Raji (cell line): ENCODE measurements around the gene TMED1.

ENCODE experiments used
- POLR2A ChIP-seq: IDR thresholded peaks from 2 replicates; pipeline ENCODE4 v1.6.1; 2011; ENCODE audit warnings: low read depth, low read length, control low read depth; ENCODE audit not compliant: insufficient read depth

Gene TMED1

GRCh38 chr19:10846500-10847202 lies 10.6 kb upstream of the TMED1 start:
- TF ChIP-seq POLR2A = no peak

GRCh38 chr19:10842788-10843187 lies 6.8 kb upstream of the TMED1 start:
- TF ChIP-seq POLR2A = no peak

DNA sequence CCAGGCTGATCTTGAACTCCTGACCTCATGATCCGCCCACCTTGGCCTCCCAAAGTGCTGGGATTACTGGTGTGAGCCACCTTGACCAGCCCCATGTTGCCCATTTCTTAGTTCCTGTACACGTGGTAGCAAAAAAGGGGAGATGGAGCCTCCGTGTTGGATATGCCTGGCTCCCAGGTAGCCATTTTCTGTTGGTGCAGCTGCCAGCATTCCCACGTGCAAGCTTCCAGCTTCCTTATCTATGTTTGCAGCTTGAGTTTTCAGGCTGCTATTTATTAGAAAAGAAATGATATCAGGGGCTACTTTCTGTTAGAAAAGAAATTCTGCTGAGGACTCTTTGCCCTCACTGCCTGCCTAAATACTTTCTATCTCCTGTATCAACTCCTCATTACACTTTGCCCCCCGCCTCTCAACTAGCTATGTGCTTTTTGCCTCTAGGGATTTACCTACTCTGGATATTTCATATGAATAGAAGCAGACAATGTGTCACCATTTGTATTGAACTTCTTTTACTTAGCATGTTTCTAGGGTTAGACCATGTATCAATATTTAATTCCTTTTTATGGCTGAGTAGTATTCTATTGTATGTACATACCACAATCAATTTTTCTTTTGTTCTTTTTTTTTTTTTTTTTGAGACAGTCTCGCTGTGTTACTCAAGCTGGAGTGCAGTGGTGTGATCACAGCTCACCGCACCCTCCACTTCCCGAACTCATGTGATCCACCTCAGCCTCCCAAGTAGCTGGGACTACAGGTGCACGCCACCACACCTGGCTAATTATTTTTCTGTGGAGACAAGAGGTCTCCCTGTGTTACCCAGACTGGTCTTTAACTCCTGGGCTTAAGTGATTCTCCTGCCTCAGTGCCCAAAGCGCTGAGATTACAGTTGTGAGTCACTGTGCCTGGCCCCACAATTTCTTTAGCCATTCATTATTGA lies 3.4 kb upstream of the TMED1 start:
- TF ChIP-seq POLR2A = no peak

GRCh38 chr19:10838377-10838776 lies 2.4 kb upstream of the TMED1 start:
- TF ChIP-seq POLR2A = peak; percentile 25; the same call in 1 of the 2 replicates

GRCh38 chr19:10836479-10837330 lies 693 bp upstream of the TMED1 start:
- no peak for TF ChIP-seq POLR2A

- TF ChIP-seq POLR2A = no peak
These were observed 791 bp downstream of the TMED1 start for GRCh38 chr19:10835089-10835753.

DNA sequence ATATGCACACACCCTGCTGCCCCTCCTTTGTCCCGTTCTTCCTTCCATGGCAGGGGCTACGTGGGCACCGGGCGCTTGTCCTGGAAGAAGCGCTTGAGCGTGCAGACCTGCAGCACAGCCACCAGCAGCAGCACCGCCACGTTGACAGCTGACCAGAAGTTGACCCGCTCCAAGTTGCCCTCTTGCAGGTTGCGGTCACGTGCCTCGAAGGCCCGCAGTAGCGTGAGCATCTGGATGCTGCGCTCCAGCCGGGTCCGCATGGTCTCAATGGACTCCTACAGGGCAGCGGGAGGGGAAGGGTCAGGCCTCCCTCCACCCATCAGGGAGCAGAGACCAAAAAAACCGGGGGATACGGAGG lies 3.1 kb downstream of the TMED1 start:
- no peak for TF ChIP-seq POLR2A

DNA sequence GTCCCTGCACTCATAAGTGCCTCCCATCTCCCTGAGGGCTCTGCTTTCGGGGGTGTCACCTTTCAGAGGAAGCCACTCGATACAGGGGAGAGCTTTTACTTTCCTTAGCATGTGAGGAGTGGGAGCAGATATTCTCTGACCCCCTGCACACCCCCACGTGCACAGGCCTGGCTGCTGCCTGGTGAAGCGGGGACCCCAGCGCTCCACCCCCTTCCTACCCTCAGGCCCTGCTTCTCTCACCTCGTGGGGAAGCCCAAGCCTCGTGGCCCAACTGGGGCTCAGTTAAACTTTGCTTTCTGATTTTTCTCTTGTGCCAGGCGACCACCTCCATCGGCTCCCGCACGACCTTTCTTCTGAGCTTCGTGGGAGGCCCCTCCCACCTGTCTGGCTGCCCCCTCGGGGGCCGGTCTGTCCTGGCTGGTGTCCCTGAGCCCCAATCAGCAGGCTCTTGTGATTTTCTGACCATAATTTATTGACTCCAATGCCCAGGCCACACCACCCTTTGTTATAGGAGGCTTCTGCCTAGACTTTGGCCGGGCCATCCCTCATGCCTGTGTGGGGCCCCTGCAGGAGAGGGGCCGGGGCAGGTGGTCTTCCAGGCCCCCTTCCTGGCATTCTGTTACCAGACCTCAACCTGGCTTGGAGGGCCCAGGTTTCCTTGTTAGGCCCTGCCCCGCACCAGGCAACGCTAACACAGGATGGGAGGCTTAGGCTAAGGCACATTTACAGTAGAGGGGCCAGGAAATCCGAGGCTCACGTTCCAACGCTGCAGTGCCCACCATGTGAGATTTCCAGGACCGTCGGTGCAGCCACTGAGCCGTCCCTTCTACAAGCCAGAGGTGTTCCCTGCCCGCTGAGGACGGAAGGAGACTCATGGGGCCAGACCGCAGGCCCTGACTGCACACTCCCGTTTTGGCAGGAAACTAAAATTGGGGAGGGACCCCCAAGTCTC lies 3.7 kb downstream of the TMED1 start:
- no peak for TF ChIP-seq POLR2A

DNA sequence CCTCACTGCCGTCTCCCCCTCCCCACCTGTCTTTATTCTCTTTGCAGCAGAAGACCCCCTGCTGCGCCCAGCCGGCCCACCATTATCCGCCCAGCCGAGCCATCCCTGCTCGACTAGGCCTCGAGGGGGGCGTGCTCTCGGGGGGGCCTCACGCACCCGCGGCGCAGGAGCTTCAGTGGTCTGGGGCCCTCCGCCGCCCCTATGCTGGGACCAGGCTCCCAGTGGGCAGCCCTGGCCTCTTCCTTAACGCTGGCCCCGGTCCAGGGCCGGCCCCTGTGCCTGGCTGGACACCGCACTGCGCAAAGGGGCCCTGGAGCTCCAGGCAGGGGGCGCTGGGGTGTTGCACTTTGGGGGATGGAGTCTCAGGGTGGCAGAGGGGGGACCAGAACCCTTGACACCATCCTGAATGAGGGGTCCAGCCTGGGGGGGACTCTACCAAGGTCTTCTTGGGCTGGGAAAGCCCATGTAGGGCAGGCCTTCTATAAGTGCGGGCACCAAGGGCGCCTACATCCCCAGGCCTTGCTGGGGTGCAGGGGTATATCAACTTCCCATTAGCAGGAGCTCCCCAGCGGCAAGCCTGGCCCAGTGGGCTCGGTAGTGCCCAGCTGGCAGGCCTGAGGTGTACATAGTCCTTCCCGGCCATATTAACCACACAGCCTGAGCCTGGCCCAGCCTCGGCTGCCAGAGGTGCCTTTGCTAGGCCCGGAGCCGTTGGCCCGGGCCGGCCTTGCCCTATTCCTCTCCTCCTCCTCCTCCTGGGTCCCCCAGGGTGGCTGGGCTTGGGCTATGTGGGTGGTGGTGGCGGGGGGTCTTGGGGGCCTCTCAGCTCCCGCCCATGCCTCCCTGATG lies 4.9 kb downstream of the TMED1 start:
- no peak for TF ChIP-seq POLR2A

- no peak for TF ChIP-seq POLR2A
These were observed 5.6 kb downstream of the TMED1 start for GRCh38 chr19:10830370-10830769.

DNA sequence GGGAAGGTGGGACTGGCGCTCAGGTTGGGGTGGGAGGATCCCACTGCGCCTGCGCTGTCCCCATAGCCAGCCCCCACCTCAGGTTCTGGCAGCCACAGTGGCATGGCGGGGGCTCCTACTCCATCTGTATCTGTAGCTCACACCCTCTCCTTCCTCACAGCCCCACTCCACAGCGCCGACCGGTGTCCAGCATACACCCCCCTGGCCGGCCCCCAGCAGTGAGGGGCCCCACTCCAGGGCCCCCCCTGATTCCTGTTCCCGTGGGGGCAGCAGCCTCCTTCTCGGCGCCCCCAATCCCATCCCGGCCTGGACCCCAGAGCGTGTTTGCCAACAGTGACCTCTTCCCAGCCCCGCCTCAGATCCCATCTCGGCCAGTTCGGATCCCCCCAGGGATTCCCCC lies 6.0 kb downstream of the TMED1 start:
- TF ChIP-seq POLR2A = no peak

DNA sequence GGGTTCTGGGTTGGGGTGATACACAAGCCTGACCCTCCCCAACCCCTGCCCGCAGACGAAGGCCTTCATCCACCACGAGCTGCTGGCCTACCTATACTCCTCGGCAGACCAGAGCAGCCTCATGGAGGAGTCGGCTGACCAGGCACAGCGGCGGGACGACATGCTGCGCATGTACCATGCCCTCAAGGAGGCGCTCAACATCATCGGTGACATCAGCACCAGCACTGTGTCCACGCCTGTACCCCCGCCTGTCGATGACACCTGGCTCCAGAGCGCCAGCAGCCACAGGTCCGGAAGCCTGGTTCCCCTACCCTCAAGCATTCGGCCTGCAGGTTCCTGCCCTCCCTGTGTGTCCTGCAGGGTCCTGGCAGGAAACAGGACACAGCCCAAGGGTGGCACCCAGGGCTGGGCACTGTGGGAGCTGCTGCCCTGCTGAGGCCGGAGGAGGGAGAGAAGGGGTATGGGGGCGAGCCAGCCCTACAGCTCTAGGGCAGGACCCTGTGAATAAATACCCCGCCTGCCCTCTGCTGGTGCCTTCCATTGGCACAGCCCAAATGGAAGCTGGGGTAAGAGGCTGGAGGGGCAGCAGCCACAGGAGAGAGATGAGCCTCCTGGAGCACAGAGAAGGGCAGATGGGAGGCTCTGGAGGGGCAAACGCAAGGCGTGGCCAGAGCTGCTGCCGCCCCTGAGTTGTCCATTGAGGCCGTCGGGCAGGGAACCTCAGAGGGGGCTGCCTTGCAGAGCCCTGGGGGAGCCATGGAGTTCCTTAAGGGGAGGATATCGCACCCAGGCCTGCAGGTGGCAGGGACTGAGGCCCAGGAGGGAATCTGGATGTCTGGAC lies 6.8 kb downstream of the TMED1 start:
- TF ChIP-seq POLR2A = no peak
